Activated CD8-positive, alpha-beta memory T cell treated with anti-CD3 and anti-CD28 coated beads, Interleukin-2, amount 50 U/mL, for 4 hours (primary cell): ENCODE results near the gene CRACR2A.

Experiments
- DNase-seq: peaks from one replicate; pipeline ENCODE4 v3.0.0-alpha.2; 2020

CRACR2A gene

GRCh38 chr12:3614806-3615466 lies 138.0 kb downstream of the CRACR2A start:
- no peak for DNase-seq

- no peak for DNase-seq
Measured at GRCh38 chr12:3613641-3614395, 139.1 kb downstream of the CRACR2A start.

GRCh38 chr12:3611860-3612703 lies 140.8 kb downstream of the CRACR2A start:
- DNase-seq: no peak

- DNase-seq: no peak
Measured at GRCh38 chr12:3607821-3608220, 145.1 kb downstream of the CRACR2A start.

GRCh38 chr12:3607039-3607720 lies 145.7 kb downstream of the CRACR2A start:
- DNase-seq: no peak

- DNase-seq: no peak
Measured at GRCh38 chr12:3606128-3606527, 146.8 kb downstream of the CRACR2A start.

- no peak for DNase-seq
Measured at GRCh38 chr12:3605692-3606091, 147.2 kb downstream of the CRACR2A start.

GRCh38 chr12:3604748-3605586 lies 147.9 kb downstream of the CRACR2A start:
- DNase-seq: no peak

- no peak for DNase-seq
Measured at GRCh38 chr12:3604286-3604685, 148.6 kb downstream of the CRACR2A start.

- no peak for DNase-seq
Measured at GRCh38 chr12:3603576-3603975, 149.3 kb downstream of the CRACR2A start.

GRCh38 chr12:3602488-3602887 lies 150.4 kb downstream of the CRACR2A start:
- no peak for DNase-seq

GRCh38 chr12:3601461-3602150 lies 151.3 kb downstream of the CRACR2A start:
- no peak for DNase-seq

GRCh38 chr12:3600951-3601350 lies 152.0 kb downstream of the CRACR2A start:
- DNase-seq: no peak

GRCh38 chr12:3600039-3600720 lies 152.7 kb downstream of the CRACR2A start:
- no peak for DNase-seq

GRCh38 chr12:3598896-3599860 lies 153.7 kb downstream of the CRACR2A start:
- DNase-seq: no peak

GRCh38 chr12:3597526-3598210 lies 155.2 kb downstream of the CRACR2A start:
- DNase-seq: no peak

GRCh38 chr12:3596703-3597415 lies 156.1 kb downstream of the CRACR2A start:
- DNase-seq: no peak

GRCh38 chr12:3595721-3596120 lies 157.2 kb downstream of the CRACR2A start:
- no peak for DNase-seq
